PC-3 (cell line): ENCODE measurements around the gene RFXAP.

Experiments used
- EZH2 ChIP-seq: fragments of 300-600 bp; sonication (generic); IDR thresholded peaks from one replicate; pipeline ENCODE4 v1.6.1; 2017; ENCODE audit warnings: antibody characterized with exemption, mild to moderate bottlenecking, low read length; ENCODE audit not compliant: unreplicated experiment
- EZH2phosphoT487 ChIP-seq: fragments of 300-600 bp; sonication (generic); IDR thresholded peaks from 2 replicates; pipeline ENCODE4 v1.6.1; 2018; ENCODE audit warnings: mild to moderate bottlenecking, antibody characterized with exemption, low read length, borderline replicate concordance
- TF ChIP-seq, protein P1 (sequence below): fragments of 300-600 bp; sonication (generic); conservative IDR thresholded peaks from 2 replicates; pipeline ENCODE4 v1.5.1; 2017; ENCODE audit warnings: antibody characterized with exemption, low read depth, mild to moderate bottlenecking, low read length

DNA sequence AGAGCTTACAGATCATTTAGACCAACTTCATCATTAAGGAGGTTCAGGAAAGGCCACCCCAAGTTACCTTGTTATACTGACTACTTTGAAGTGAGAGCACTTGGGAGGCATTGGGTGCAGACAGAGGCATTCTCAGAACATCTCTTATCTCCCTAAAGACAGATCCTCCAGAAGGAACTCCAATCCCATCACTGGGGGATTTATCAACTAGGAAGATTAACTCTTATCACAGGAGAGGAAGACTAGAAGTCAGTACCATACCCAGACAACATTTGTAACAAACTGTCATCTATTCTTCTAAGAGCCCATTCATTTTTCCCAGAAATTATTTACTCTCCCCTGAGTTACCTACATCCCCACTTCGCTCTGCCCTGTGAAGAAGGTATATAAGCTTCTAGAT, 5.8 kb upstream of the RFXAP start:
- TF ChIP-seq, protein P1, sequence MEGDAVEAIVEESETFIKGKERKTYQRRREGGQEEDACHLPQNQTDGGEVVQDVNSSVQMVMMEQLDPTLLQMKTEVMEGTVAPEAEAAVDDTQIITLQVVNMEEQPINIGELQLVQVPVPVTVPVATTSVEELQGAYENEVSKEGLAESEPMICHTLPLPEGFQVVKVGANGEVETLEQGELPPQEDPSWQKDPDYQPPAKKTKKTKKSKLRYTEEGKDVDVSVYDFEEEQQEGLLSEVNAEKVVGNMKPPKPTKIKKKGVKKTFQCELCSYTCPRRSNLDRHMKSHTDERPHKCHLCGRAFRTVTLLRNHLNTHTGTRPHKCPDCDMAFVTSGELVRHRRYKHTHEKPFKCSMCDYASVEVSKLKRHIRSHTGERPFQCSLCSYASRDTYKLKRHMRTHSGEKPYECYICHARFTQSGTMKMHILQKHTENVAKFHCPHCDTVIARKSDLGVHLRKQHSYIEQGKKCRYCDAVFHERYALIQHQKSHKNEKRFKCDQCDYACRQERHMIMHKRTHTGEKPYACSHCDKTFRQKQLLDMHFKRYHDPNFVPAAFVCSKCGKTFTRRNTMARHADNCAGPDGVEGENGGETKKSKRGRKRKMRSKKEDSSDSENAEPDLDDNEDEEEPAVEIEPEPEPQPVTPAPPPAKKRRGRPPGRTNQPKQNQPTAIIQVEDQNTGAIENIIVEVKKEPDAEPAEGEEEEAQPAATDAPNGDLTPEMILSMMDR = no peak
- TF ChIP-seq EZH2 (no peak), EZH2phosphoT487 (no peak)
